Erythroblast (primary cell): Measurements from ENCODE around the gene NHS.

Source experiments
- DNase-seq, 2 experiments: peaks; one replicate each; lab custom pipeline; 2025; lab: John Stamatoyannopoulos, UW
- GATA1 ChIP-seq: IDR thresholded peaks from 2 replicates; pipeline ENCODE4 v1.6.1; 2011; ENCODE audit warnings: low read depth, mild to moderate bottlenecking, control low read depth, low read length, moderate library complexity
- POLR2A ChIP-seq: IDR thresholded peaks from 2 replicates; pipeline ENCODE4 v1.6.1; 2011; ENCODE audit warnings: mild to moderate bottlenecking, low read length

The NHS gene

GRCh38 chrX:17732138-17732783, 357.3 kb downstream of the NHS start:
- TF ChIP-seq GATA1 (no peak), POLR2A (no peak)
- DNase-seq = no peak

GRCh38 chrX:17735406-17735805, 360.4 kb downstream of the NHS start:
- DNase-seq = no peak
- TF ChIP-seq GATA1 = no peak
- no peak for TF ChIP-seq POLR2A

DNA sequence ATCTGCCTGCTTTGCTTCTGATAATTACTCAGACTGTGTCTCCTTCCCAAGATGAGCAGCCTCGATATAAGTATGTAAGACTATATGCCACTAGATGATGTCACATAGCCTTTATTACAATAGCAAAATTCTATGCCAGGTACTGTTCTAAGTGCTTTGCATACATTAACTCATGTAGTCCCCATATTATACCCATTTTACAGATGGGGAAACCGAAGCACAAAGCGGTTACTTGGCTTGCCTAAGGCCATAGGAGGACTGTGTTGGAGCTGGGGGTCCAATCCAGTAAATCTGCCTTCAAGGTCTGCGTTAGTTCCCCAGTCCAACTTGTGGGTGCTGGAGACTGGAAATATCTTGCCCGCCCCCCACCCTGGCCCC, 361.5 kb downstream of the NHS start:
- no peak for DNase-seq
- TF ChIP-seq POLR2A = no peak
- no peak for TF ChIP-seq GATA1

DNA sequence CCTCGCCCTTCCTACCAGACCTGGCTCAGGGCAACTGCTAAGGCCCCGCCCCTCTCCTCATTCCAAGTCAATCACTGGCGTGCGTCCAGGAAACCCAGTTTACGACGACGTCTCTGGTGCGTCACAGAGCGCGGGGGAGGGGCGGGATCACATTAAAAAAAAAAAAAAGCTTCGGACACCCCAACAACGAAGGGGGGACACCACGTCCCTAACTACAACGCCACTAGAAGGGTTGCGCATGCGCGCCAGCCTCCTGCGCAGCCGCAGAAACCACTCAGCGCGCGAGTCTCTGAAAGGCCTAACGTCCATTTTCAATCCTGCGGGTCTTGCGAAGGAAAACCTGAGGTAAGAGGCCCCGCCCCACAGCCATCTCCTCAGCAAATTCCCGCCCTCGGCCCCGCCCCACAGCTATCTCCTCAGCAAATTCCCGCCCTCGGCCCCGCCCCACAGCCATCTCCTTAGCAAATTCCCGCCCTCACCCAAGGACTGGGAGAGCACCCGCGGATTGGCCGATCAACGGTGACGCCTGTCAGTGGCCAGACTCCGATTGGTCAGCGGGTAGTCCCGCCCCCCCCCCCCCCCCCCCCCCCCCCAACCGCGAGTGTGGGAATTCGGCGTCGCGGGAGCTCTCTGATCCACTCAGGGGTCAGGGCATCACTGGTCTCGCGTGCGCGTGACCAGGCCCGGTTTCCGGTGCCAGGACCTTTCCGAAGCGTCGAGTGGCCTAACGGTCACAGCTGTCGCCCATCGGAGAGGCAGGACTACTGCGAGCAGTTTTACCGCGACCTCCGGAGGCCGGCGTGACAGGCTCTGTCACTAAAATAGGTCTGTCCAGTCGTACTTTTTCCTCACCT, 362.1 kb downstream of the NHS start, which contains the start of gene SCML1:
SCML1 (plus strand) TSS at position 638 of the 854 bp plus-strand sequence. CDS start 6,694 bp downstream, outside the sequence.
- TF ChIP-seq GATA1 (no peak), POLR2A (no peak)
- DNase-seq = peak; percentile 95 to 96

GRCh38 chrX:17737710-17737985, 362.6 kb downstream of the NHS start:
- TF ChIP-seq POLR2A = no peak
- TF ChIP-seq GATA1 = no peak
- DNase-seq = no peak

- TF ChIP-seq GATA1 (no peak), POLR2A (no peak)
- DNase-seq = peak; percentile 8 to 29
Measured at GRCh38 chrX:17737986-17738713, 363.1 kb downstream of the NHS start.

GRCh38 chrX:17738737-17739535, 363.9 kb downstream of the NHS start:
- peak in 1 of 2 experiments; percentile 5 for DNase-seq
- TF ChIP-seq GATA1 (no peak), POLR2A (no peak)

DNA sequence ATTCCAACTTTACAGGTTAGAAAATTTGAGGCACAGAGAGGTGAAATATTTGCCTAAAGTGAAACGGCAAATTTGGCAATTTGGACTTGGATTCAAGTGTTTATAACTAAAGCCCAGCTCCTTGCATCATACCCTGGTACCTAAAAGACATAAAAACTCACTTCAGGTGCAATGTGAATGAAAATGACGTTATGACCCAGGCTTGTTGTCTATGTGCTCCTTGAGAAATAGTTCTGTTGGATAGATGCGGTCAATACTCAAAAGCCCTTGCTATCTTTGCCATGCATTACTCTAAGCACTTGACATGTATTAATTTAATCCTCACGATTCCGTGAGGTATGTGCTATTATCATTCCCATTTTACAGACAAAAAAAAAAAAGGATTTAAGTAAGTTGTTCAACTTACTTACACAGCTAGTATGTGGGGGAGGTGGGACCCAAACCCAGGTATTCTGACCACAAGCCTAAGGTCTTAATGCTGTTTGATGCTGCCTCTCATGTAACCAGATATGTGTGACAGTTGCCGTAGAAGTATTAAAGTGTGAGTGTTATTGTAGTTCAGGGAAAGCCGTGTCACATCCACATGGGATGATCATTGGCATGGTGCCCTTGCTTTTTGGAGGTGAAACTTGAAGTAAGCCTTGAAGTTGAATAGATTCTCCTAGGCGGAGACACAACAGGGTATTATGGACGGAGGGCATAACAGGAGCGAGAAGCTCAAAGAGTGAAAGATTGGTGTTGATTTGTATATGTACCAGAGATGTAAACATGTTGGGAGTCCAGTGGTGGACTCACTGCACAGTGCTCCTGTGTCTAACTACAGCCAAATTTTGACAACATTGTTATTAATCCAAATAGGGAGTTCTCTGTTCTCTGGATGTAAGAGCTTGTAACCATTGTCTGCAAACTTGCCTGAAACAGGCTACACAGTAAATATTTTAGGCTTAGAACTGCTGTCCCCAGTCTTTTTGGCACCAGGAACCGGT, 365.4 kb downstream of the NHS start:
- DNase-seq = no peak
- TF ChIP-seq POLR2A (no peak), GATA1 (no peak)

- TF ChIP-seq POLR2A = no peak
- TF ChIP-seq GATA1 = no peak
- DNase-seq = no peak
Measured at GRCh38 chrX:17741123-17741511, 366.1 kb downstream of the NHS start.

DNA sequence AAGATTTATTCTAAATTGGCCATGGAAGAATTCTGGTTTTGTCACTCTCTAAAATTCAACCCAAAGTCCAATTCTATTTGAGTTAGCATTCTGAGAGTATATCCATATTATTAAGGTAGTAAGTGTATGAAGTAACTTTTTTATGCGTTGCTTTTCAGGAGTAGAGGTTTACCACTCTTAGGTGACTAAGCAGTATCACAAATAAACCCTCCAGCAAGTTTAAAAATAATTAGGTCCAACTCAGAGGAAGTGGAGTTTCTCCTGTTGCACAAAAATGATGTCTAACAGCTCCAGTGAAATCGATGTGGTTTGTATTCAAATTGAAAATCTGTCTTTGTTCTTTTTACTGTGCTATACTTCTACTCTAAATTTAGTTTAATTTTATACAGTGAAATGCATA, 368.9 kb downstream of the NHS start:
- TF ChIP-seq GATA1 = no peak
- no peak for TF ChIP-seq POLR2A
- no peak for DNase-seq

DNA sequence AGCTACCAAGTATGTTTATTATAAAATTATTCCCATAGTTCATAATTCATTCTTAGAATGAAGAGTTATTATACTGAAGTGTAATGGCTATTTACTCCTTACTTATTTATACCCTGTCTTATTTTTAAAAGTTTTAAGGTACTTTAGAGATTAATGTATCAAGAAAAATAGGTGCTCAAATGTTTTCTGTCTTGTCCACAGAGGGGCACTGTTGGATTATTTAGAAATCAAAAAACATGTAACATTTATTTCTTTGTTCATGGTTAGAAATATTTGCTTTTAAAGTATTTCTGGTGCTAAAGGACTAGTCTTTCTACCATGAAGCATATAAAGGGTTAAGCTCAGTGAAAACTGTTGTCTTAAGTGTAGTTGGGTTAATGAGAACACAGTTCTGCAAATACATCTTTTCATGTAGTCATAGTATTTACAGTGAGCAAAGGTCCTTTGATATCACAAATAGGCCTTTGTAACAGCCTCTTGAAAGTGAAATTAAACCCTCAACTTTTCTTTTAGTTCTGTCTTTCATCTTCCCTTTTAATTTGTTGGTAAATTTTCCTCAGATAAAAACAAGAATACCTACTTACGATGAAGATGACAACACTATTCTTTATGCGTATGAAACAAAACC, 370.0 kb downstream of the NHS start:
- TF ChIP-seq GATA1 = no peak
- no peak for TF ChIP-seq POLR2A
- DNase-seq = peak; percentile 0 to 7

DNA sequence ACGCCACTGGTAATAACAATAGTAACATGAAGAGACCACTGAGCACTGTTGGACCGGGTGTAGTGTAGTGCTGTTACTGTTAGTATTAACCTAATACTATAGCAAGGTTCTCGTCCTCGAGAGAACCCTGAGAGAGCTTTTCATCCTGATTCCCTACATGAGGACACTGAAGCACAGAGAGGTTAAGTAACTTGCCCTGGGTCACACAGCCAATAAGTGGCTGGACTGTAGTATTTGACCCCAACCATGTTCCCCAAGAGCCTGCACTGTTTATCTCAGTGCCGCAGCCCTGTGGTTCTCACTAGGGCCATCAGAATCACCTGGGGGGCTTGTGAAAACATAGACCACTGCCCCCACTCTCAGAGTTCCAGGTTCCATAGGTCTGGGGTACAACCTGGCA, 372.7 kb downstream of the NHS start:
- TF ChIP-seq GATA1 = no peak
- TF ChIP-seq POLR2A = no peak
- DNase-seq = no peak
